Trophoblast cell (in vitro differentiated cells and primary cell): Measurements from ENCODE around the gene BTD.

Experiments used
- DNase-seq, 2 donors: peaks; one replicate each; pipeline ENCODE4 v3.0.0-alpha.2; 2016
- H2AFZ ChIP-seq: 2 replicates; pipeline ENCODE4 v1.6.1; 2013; ENCODE audit warnings: low read length, moderate library complexity, mild to moderate bottlenecking; ENCODE audit not compliant: insufficient read depth, poor library complexity
- H2AK5ac ChIP-seq: 2 replicates; pipeline ENCODE4 v1.6.1; 2013; ENCODE audit warnings: mild to moderate bottlenecking, low read length
- H2BK120ac ChIP-seq: 2 replicates; pipeline ENCODE4 v1.6.1; 2013; ENCODE audit warnings: low read length, mild to moderate bottlenecking, moderate library complexity; ENCODE audit not compliant: insufficient read depth, poor library complexity
- H2BK12ac ChIP-seq: 2 replicates; pipeline ENCODE4 v1.6.1; 2013; ENCODE audit warnings: mild to moderate bottlenecking, low read length, moderate library complexity
- H2BK5ac ChIP-seq: 2 replicates; pipeline ENCODE4 v1.6.1; 2013; ENCODE audit warnings: low read length, low read depth, moderate library complexity, mild to moderate bottlenecking; ENCODE audit not compliant: poor library complexity
- H3K14ac ChIP-seq: 2 replicates; pipeline ENCODE4 v1.6.1; 2013; ENCODE audit warnings: mild to moderate bottlenecking, low read length
- H3K18ac ChIP-seq: 2 replicates; pipeline ENCODE4 v1.6.1; 2013; ENCODE audit warnings: mild to moderate bottlenecking, low read length
- H3K23ac ChIP-seq: 2 replicates; pipeline ENCODE4 v1.6.1; 2013; ENCODE audit warnings: low read length
- H3K27ac ChIP-seq: 2 replicates; pipeline ENCODE4 v1.5.1; 2013; ENCODE audit warnings: low read depth, mild to moderate bottlenecking, inconsistent platforms, low read length, moderate library complexity
- H3K27me3 ChIP-seq: 2 replicates; pipeline ENCODE4 v1.6.1; 2013; ENCODE audit warnings: inconsistent platforms, mild to moderate bottlenecking, low read length, moderate library complexity; ENCODE audit not compliant: insufficient read depth
- H3K36me3 ChIP-seq, 2 experiments: 1 replicate in 1 of 2; 2 replicates in 1 of 2; pipeline ENCODE4 v1.6.1; 2013; ENCODE audit warnings: low read length in 2 of 2, mild to moderate bottlenecking in 2 of 2, moderate library complexity in 1 of 2; ENCODE audit not compliant: insufficient read depth in 2 of 2, control insufficient read depth in 1 of 2
- H3K4ac ChIP-seq: 2 replicates; pipeline ENCODE4 v1.6.1; 2013; ENCODE audit warnings: low read depth, mild to moderate bottlenecking, low read length, moderate library complexity
- H3K4me1 ChIP-seq, 2 experiments: 1 replicate in 1 of 2; 2 replicates in 1 of 2; pipeline ENCODE4 v1.6.1; 2013; ENCODE audit warnings: low read length in 2 of 2, mild to moderate bottlenecking in 2 of 2, moderate library complexity in 1 of 2; ENCODE audit not compliant: insufficient read depth in 2 of 2, control insufficient read depth in 1 of 2
- H3K4me2 ChIP-seq: 2 replicates; pipeline ENCODE4 v1.6.1; 2013; ENCODE audit warnings: inconsistent platforms, mild to moderate bottlenecking, low read length, moderate library complexity
- H3K4me3 ChIP-seq: 2 replicates; pipeline ENCODE4 v1.5.1; 2013; ENCODE audit warnings: mild to moderate bottlenecking, low read depth, low read length, inconsistent platforms
- H3K79me1 ChIP-seq: one replicate; pipeline ENCODE4 v1.6.1; 2013; ENCODE audit warnings: low read length
- H3K79me2 ChIP-seq: 2 replicates; pipeline ENCODE4 v1.6.1; 2013; ENCODE audit warnings: low read length, mild to moderate bottlenecking; ENCODE audit not compliant: control insufficient read depth, insufficient read depth, poor library complexity
- H3K9ac ChIP-seq: 2 replicates; pipeline ENCODE4 v1.6.1; 2013; ENCODE audit warnings: mild to moderate bottlenecking, low read length
- H3K9me3 ChIP-seq: 2 replicates; pipeline ENCODE4 v1.6.1; 2013; ENCODE audit warnings: low read depth, mild to moderate bottlenecking, control low read depth, inconsistent platforms, low read length; ENCODE audit not compliant: insufficient read depth
- H4K12ac ChIP-seq: 2 replicates; pipeline ENCODE4 v1.6.1; 2013; ENCODE audit warnings: low read depth, mild to moderate bottlenecking, low read length, moderate library complexity
- H4K8ac ChIP-seq: 2 replicates; pipeline ENCODE4 v1.6.1; 2013; ENCODE audit warnings: low read depth, mild to moderate bottlenecking, low read length, moderate library complexity
- H4K91ac ChIP-seq: one replicate; pipeline ENCODE4 v1.6.1; 2013; ENCODE audit warnings: low read depth, mild to moderate bottlenecking, low read length, moderate library complexity
- WGBS: extraction: QIAGEN DNeasy Blood & Tissue Kit; methylation state at CpG from one replicate; pipeline ENCODE4 v1.1.7; 2013; ENCODE audit warnings: missing lambda C conversion rate; ENCODE audit not compliant: insufficient read length, insufficient coverage; ENCODE audit errors: extremely low coverage; 5-methylcytosine and 5-hydroxymethylcytosine counted together

BTD gene

DNA sequence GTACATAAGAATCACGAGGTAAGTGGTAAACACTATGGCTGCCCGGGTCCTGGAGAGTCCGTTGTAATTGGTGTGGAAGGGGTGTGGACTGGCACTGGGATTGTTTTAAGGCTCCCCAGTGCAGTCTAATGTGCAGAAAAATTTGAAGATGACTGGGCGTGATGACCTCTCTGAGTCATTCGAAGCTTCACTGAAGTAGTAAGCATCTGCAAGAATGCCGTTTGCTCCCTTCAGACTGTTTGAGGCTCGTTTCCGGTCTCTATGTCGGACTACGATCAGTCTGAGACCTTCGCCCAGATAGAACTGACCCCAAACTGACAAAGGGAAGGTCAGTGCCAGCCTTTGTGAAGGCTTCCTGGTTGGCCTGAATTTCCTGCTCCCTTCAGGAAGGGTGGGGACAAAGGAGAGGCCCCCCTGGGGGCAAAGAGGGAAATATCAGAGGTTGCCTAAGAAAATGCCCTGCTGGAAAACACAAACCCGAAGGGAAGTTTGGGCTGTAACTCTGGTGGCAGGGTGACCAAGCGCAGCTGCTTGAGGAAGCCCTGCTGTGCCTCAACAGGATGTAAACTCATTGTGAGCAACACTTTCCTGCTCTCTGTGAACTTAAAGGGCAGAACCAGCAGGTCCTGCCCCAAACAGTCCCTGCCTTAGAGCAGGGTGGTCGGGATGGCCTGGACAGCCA lies 34.6 kb downstream of the BTD start:
- H2BK5ac ChIP-seq, result no peak overlapping the region
- no CpG with 5 or more reads among the region's 14 CpGs for WGBS
- no peak overlapping the region for H4K8ac ChIP-seq
- H3K9me3 ChIP-seq, result no peaks in the 10 kb centered on the region
- no peak overlapping the region for H2AK5ac ChIP-seq
- H3K27ac ChIP-seq, result no peak overlapping the region
- H3K18ac ChIP-seq, result no peak overlapping the region
- H3K14ac ChIP-seq, result no peak overlapping the region
- H4K91ac ChIP-seq, result no peak overlapping the region
- H2BK12ac ChIP-seq, result no peak overlapping the region
- H3K36me3 ChIP-seq, result no peaks in the 10 kb centered on the region
- DNase-seq, result peak; percentile 20 to 65
- no peaks in the 10 kb centered on the region for H3K27me3 ChIP-seq
- no peak overlapping the region for H4K12ac ChIP-seq
- no peak overlapping the region for H2BK120ac ChIP-seq
- H3K4me2 ChIP-seq, result no peak overlapping the region
- H3K4me1 ChIP-seq, result peaks cover 4 to 9% of the 10 kb centered on the region in 2 experiments
- no peak overlapping the region for H3K23ac ChIP-seq
- no peak overlapping the region for H3K9ac ChIP-seq
- no peak overlapping the region for H2AFZ ChIP-seq
- H3K4ac ChIP-seq, result no peak overlapping the region
- H3K4me3 ChIP-seq, result no peak overlapping the region
- no peaks in the 10 kb centered on the region for H3K79me2 ChIP-seq
- H3K79me1 ChIP-seq, result no peaks in the 10 kb centered on the region

DNA sequence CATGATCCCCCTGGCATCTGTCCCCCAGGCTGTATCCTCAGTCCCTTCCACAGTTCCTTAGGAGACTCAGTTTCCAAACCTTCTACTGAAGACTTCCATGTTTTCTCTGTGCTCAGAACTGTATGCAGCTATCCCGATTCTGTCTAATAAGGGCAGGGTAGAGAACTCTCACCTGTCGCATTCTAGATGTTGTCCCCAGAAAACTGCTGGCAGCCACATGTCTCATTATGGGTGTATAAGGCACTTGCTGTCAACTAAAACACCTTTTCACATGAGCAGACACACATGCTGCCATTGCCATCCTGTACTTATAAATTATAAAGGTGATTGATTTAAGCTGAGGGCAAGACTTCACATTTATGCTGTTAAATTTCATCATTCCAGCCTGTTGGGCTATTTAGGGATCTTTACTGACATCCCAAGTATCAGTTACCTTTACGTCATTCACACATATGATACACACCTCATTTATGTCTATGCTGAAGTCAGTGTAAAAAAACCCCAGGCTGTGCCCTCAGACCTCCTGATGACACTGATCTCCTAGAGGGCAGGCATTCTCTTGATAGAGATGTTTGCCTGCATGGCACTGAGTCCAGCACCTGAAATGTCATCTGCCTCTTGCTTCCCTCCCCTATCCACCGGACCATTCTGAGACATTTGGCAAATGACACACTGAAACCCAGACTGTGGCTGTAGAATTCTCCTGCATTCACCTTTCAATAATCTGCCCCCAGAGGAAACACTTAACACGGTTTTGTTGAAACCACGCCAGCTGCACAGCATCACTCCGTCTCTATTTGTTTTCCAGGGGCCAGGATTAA lies 35.8 kb downstream of the BTD start:
- Histone ChIP-seq H3K27me3 (no peaks in the 10 kb centered on the region), H2BK5ac (no peak overlapping the region), H3K27ac (no peak overlapping the region), H4K91ac (no peak overlapping the region), H3K4me1 (peaks cover 4 to 9% of the 10 kb centered on the region in 2 experiments), H3K79me2 (no peaks in the 10 kb centered on the region), H3K4ac (no peak overlapping the region), H3K36me3 (no peaks in the 10 kb centered on the region), H3K4me3 (no peak overlapping the region), H2BK120ac (no peak overlapping the region), H2AK5ac (no peak overlapping the region), H2BK12ac (no peak overlapping the region), H3K9ac (no peak overlapping the region), H4K12ac (no peak overlapping the region), H3K23ac (no peak overlapping the region), H4K8ac (no peak overlapping the region), H3K14ac (no peak overlapping the region), H2AFZ (no peak overlapping the region), H3K9me3 (no peaks in the 10 kb centered on the region), H3K4me2 (no peak overlapping the region), H3K79me1 (no peaks in the 10 kb centered on the region), H3K18ac (no peak overlapping the region)
- no CpG with 5 or more reads among the region's 7 CpGs for WGBS
- no peak for DNase-seq

DNA sequence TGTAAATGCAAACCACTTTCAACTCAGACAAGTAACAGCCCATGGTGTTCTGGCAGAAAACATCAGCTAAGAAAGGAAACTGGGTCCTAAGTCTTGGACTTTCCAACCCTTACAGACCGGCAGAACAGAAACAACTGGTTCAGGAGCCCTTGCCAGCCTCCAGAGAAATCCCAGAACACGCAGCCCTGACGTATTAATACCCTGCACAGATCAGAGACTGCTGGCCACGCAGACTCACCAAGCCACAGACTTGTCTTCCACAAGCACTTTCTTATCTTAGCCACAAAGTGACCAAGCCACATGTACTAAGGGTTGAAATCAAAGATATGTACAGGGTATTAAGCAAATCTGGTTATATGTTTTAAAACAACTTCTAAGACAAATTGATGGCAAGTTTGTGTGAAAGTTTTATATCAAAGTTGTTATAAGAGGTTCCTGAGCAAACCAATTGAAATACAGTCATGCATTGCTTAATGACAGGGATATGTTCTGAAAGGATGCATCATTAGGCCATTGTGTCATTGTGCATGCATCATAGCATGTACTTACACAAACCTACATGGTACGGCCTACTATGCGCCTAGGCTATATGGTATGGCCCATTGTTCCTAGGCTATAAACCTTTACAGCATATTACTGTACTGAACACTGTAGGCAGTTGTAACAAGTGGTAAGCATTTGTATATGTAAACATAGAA lies 36.8 kb downstream of the BTD start:
- no peak overlapping the region for H3K4me2 ChIP-seq

DNA sequence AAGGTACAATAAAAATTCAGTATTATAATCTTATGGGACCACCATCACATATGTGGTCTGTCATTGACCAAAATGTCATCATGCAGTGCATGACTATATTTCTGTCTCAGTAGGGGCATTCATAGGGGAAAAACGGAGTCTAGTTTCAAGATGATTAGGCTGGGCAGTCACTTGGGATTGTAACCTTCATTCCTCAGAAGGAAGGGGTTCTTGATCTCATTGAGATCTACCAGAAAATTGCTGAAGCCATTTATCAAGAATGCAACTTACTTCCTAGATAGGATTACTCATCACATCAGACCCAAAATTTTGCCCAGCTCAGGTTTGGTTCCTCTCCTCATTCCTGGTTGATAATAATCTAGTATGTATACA lies 37.3 kb downstream of the BTD start:
- no peaks in the 10 kb centered on the region for H3K79me1 ChIP-seq
- H4K8ac ChIP-seq, result no peak overlapping the region
- H3K27me3 ChIP-seq, result no peaks in the 10 kb centered on the region
- H2AK5ac ChIP-seq, result no peak overlapping the region
- no peak overlapping the region for H3K4ac ChIP-seq
- no peak overlapping the region for H3K9ac ChIP-seq
- H3K4me1 ChIP-seq, result peaks cover 4 to 9% of the 10 kb centered on the region in 2 experiments
- H3K4me2 ChIP-seq, result no peak overlapping the region
- H2BK5ac ChIP-seq, result no peak overlapping the region
- no CpG with 5 or more reads among the region's 1 CpG for WGBS
- no peak overlapping the region for H3K4me3 ChIP-seq
- no peak overlapping the region for H3K23ac ChIP-seq
- H3K27ac ChIP-seq, result no peak overlapping the region
- H3K18ac ChIP-seq, result no peak overlapping the region
- no peaks in the 10 kb centered on the region for H3K36me3 ChIP-seq
- no peak overlapping the region for H4K12ac ChIP-seq
- no peak for DNase-seq
- no peaks in the 10 kb centered on the region for H3K9me3 ChIP-seq
- H3K14ac ChIP-seq, result no peak overlapping the region
- H2BK12ac ChIP-seq, result no peak overlapping the region
- no peak overlapping the region for H4K91ac ChIP-seq
- H2BK120ac ChIP-seq, result no peak overlapping the region
- H2AFZ ChIP-seq, result no peak overlapping the region
- H3K79me2 ChIP-seq, result no peaks in the 10 kb centered on the region

More for the DNA sequence above, 36.8 kb downstream of the BTD start:
- Histone ChIP-seq H3K27me3 (no peaks in the 10 kb centered on the region), H2AFZ (no peak overlapping the region), H2BK120ac (no peak overlapping the region), H3K79me1 (no peaks in the 10 kb centered on the region), H2AK5ac (no peak overlapping the region), H3K79me2 (no peaks in the 10 kb centered on the region), H3K9ac (no peak overlapping the region), H2BK12ac (no peak overlapping the region), H3K4me3 (no peak overlapping the region), H4K8ac (no peak overlapping the region), H4K12ac (no peak overlapping the region), H3K14ac (no peak overlapping the region), H3K4me1 (peaks cover 4 to 9% of the 10 kb centered on the region in 2 experiments), H2BK5ac (no peak overlapping the region), H3K36me3 (no peaks in the 10 kb centered on the region), H3K4ac (no peak overlapping the region), H4K91ac (no peak overlapping the region), H3K23ac (no peak overlapping the region), H3K27ac (no peak overlapping the region), H3K9me3 (no peaks in the 10 kb centered on the region), H3K18ac (no peak overlapping the region)
- WGBS, result no CpG with 5 or more reads among the region's 6 CpGs
- DNase-seq, result no peak
